GM21367 (cell line): ENCODE measurements around the gene MTHFD1L.
"Not testable (repeated sequence)": the region's sequence is repeated elsewhere in the genome, so short reads cannot be mapped to it uniquely, and the experiment has no call there.

Experiments used
- ATAC-seq: cut with Tn5 transposase; IDR thresholded peaks from one replicate; pipeline ENCODE4 v1.9.1; 2021; ENCODE audit not compliant: unreplicated experiment

The MTHFD1L gene

DNA sequence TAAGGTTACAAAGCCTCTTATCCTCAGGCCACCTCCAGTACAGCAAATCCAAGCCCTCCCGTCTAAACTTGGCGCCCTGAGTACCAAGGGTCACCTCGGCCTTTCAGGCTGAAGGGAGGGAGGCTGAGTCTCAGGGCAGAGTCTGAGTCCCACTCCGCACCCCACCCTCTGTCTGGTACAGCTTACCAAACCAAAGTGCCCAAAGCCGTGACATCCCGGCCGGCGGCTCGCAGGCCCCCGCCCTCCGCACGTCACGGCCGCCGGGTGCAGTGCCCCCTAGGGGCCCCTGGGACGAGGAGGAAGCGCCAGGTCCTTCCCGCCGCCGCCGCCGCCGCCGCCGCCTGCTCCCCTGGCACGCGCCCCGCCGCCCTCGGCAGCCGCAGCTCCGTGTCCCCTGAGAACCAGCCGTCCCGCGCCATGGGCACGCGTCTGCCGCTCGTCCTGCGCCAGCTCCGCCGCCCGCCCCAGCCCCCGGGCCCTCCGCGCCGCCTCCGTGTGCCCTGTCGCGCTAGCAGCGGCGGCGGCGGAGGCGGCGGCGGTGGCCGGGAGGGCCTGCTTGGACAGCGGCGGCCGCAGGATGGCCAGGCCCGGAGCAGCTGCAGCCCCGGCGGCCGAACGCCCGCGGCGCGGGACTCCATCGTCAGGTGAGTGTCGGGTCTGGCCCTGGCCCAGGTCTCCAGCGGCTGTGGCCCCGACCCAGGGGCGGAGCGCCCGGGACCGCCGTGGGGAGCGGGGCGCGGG, at the start of gene MTHFD1L:
MTHFD1L (plus strand) TSS at position 297 of the 741 bp plus-strand sequence; CDS start at position 418, 121 bp downstream.
- peak; percentile 71 for ATAC-seq

GRCh38 chr6:150816554-150816953, 48.9 kb upstream of the MTHFD1L start:
- not testable (repeated sequence) for ATAC-seq

DNA sequence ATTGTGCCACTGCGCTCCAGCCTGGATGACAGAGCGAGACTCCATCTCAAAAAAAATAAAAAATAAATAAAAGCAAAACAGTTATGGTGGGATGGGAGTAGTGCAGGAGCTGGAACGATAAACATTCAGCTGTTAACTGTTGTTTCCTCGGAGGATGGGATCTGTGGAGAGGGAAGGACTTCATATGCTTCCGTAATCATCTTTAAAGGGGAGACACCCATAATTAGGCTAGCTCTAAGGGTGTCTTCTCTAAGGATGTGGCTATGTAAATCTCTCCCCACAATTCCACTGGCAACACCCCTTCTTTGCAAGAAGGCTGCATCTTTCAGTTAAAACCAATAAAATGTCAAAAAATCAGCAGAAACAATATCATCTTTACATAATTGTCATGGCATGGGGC, 42.6 kb upstream of the MTHFD1L start:
- ATAC-seq = no peak

GRCh38 chr6:150826788-150827187, 38.7 kb upstream of the MTHFD1L start:
- no peak for ATAC-seq

GRCh38 chr6:150828107-150828506, 37.4 kb upstream of the MTHFD1L start:
- ATAC-seq = not testable (repeated sequence)

- ATAC-seq = no peak
Observed at GRCh38 chr6:150830439-150831165, 34.9 kb upstream of the MTHFD1L start.

DNA sequence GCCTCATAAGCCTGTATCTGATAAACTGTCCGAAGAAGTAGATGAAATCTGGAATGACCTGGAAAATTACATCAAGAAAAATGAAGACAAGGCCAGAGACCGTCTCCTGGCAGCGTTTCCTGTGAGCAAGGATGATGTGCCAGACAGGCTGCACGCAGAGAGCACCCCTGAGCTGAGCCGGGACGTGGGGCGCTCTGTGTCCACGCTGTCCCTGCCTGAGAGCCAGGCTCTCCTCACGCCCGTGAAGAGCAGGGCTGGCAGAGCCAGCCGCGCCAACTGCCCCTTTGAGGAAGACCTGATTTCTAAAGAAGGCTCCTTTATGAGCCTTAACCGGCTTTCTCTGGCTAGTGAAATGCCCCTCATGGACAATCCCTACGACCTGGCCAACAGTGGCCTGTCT, 33.9 kb upstream of the MTHFD1L start:
- ATAC-seq = no peak

GRCh38 chr6:150835620-150836019, 29.9 kb upstream of the MTHFD1L start:
- no peak for ATAC-seq

DNA sequence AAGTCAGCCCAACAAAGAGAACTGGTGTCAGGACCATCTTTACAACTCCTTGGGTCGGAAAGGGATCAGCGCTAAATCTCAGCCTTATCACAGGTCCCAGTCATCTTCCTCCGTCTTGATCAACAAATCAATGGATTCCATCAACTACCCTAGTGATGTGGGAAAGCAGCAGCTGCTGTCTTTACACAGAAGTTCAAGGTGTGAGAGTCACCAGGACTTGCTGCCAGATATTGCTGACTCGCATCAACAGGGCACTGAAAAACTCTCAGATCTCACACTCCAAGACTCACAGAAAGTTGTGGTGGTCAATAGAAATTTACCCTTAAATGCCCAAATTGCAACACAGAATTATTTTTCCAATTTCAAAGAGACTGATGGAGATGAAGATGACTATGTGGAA, 25.3 kb upstream of the MTHFD1L start:
- ATAC-seq = no peak

- no peak for ATAC-seq
Observed at GRCh38 chr6:150841189-150841588, 24.3 kb upstream of the MTHFD1L start.

DNA sequence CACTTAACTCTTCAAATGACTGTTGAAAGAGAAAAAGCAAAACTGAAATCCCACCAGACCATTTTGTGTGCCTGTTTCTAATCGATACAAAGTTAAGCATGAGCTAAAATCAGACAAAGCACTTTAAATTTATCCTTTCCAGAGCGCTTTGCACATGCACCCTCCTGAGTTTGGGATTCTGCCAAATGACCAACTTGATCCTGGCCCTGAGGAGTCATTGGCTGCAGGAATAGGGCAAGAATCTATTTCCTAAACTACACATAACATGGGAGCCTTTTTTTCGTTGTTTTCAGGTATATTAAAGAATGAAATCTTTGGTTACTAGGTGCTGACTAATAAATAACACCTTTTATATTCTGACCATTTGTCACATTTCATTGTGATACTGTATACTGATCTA, 23.8 kb upstream of the MTHFD1L start:
- no peak for ATAC-seq

DNA sequence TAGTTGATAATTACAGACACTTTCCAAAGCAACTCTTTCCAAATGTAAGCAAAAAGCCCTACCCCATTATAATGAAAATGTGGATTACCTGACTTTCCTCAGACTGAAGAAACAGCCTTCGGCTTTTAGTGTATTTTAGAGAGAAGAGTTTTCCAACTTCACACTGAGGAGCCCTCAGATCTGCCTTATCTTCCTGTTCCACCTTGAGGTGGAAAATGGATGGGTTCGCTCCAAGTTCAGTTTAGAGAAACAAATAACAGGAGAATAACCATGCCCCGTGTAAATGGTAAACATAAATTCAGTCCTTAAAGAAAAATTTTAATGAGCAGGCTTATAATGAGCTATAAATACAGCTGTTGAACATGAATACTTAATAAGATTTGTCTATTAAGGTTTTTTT, 21.1 kb upstream of the MTHFD1L start:
- no peak for ATAC-seq

DNA sequence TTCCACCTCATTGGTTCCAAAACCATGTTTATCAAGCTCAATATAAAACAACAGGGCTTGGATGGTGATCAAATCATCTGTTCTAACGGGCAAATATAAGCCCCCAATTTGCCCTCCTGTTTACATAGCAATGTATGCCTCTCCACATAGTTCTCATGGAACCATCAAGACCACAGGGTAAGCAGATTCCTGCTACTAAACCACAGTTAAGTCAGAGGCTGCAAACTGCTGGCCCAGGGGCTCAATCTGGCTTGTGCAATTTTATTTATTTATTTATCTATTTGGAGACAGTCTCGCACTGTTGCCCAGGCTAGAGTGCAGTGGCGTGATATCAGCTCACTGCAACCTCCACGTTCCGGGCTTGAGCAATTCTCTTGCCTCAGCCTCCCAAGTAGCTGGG, 18.9 kb upstream of the MTHFD1L start:
- no peak for ATAC-seq

DNA sequence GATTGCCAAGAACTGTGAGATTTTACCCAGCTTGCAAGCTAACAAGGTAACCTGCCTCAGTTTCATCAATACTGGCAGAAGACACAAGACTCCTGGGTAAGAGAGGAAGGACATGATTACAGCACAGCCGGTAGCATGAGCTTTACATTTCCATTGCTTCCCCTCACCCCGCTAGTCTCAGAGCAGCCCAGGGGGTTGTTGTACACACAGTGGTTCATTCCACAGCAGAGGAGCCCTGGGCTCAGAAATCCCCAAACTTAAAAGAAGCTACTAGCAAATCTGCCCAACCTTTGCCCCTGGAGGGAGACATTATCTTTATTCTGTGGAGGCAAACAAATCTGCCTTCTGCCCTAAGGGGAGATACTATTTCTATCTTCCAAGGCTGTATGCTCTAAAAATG, 17.1 kb upstream of the MTHFD1L start:
- no peak for ATAC-seq

DNA sequence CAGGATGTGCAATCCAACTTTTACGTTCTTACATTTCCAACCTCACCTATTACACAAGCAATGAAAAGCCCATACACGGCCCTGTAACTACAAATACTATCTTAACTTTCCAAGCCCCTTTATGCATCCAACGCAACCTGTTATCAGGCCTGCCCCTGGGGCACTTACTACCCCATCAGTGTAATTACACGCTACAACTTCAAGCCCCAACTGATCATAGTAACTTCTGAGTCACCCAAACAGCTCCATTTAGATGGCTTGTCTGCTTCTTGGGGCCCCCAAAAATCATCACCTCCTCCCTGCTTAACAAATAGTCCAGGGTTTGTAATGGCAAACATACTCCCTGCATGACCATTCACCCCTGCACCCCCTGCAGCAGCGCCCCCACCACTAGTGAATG, 11.1 kb upstream of the MTHFD1L start:
- ATAC-seq = not testable (repeated sequence)

DNA sequence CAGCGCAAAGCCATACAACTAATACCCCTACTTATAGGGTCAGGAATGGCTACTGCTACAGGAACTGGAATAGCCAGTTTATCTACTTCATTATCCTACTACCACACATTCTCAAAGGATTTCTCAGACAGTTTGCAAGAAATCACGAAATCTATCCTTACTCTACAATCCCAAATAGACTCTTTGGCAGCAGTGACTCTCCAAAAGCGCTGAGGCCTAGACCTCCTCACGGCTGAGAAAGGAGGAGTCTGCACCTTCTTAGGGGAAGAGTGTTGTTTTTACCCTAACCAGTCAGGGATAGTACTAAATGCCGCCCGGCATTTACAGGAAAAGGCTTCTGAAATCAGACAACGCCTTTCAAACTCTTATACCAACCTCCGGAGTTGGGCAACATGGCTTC, 10.3 kb upstream of the MTHFD1L start:
- ATAC-seq = not testable (repeated sequence)

DNA sequence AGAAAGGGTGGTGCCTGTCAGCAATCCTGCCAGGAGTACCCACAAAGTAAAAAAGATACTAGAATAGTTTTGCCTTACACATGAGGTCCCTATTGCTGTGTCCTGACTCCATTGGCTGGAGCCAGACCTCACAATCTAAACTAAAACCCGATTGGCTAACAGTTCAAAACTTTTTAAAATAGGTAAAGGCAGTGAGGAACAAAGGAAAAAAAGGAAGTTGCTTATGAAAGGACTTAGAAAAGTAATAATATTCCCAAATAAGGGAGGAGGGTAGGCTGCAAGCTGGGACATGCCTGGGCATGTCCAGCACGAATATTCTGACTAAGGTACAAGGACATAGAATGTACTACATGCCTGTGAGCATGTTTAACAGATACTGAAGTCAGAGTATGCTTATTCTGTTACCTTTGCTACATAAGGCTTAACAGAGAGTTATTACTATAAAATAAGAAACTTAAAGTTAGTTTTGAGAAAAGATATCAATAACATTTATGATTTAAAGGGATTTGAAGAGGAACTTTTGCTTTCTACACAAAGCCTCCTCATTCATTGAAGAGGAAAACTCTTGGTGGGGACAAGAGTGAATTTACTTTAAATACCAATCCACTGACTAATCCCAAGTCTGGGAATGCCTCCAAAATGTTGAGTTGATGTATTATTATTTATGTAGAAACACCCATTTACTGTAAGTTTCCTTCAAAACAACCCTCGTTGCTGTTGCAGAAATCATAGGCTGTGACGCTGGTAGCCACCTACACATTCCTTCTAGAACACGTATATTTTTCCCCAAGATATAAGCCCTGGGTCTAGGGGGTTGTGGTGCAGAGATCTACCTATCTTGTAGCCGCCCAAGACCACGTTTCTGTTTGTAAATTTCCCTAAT, 8.2 kb upstream of the MTHFD1L start:
- ATAC-seq = no peak

DNA sequence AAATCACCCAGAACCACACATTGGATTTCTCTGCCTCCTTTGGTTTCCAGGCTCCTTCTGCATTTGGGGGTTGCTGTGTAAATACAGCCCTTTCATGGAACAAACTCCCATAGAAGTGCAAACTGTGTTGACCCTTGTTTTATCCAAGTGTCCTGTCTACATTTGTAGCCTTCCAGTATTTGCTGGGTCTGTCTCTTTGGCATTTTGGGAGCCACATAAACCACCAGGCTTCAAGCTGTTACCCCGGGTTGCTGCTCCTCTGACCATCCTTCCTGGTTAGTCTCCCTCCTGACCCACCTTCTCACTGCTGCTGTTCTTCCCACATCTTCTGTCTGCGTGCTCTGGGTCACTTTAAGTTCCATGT, 7.6 kb upstream of the MTHFD1L start:
- no peak for ATAC-seq

GRCh38 chr6:150861448-150862168, 3.9 kb upstream of the MTHFD1L start:
- ATAC-seq = not testable (repeated sequence)

DNA sequence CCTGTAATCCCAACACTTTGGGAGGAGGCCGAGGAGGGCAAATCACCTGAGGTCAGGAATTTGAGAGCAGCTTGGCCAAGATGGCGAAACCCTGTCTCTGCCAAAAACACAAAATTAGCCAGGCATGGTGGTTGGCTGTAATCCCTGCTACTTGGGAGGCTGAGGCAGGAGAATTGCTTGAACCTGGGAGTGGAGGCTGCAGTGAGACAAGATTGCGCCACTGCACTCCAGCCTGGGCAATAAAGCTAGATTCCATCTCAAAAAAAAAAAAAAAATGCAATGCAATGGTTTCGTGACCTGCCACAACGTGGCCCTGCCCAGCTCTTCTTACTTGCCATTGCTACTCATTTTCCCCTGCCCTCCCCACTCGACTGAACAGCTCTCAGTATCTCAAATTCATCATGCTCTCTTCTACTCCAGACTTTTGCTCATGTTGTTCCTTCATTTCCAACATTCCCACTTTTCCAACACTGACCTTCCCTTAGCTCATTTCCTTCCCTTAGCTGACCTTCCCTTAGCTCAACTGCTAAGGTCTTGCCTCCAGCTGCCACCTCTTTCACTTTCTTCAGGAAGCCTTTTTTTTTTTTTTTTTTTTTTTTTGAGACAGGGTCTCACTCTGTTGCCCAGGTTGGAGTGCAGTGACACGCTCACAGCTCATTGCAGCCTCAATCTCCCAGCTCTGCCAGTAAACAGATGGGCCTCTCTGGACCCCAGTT, 2.1 kb upstream of the MTHFD1L start:
- no peak for ATAC-seq
